Activated CD8-positive, alpha-beta T cell treated with anti-CD3 and anti-CD28 coated beads for 36 hours (primary cell): Measurements from ENCODE around the gene RIC3. TPM values are rescaled to one million over a fixed set of nuclear protein-coding genes. Genes with fewer than 3 reads are reported as not detected.

Experiments used
- ATAC-seq: fragments of 200-7000 bp; cut with Tn5 transposase; one replicate; pipeline ENCODE4 v1.10.0; 2021; ENCODE audit warnings: mild to moderate bottlenecking, moderate library complexity
- CTCF ChIA-PET: fragments of 350-600 bp; sonication (Branson Sonifier 250); formaldehyde crosslinking; loops from one replicate; lab custom pipeline; 2021; ENCODE audit warnings: antibody characterized with exemption; lab: Charles Lee
- POLR2A ChIA-PET: fragments of 350-600 bp; sonication (Branson Sonifier 250); formaldehyde crosslinking; loops from one replicate; lab custom pipeline; 2021; ENCODE audit warnings: antibody characterized with exemption; lab: Charles Lee
- DNase-seq: peaks from one replicate; pipeline ENCODE4 v3.0.0-alpha.2; 2020
- H3K27ac Mint-ChIP-seq: one replicate; pipeline ENCODE4 v1.8.0; 2021; ENCODE audit warnings: mild to moderate bottlenecking, mixed read lengths
- H3K27me3 Mint-ChIP-seq: one replicate; pipeline ENCODE4 v1.8.0; 2021; ENCODE audit warnings: mixed read lengths
- H3K36me3 Mint-ChIP-seq: one replicate; pipeline ENCODE4 v1.8.0; 2021; ENCODE audit warnings: low read depth, mixed read lengths
- H3K4me1 Mint-ChIP-seq: one replicate; pipeline ENCODE4 v1.8.0; 2021; ENCODE audit warnings: low read depth, mixed read lengths
- H3K4me3 Mint-ChIP-seq: one replicate; pipeline ENCODE4 v1.8.0; 2021; ENCODE audit warnings: mild to moderate bottlenecking, moderate library complexity, mixed read lengths
- H3K9me3 Mint-ChIP-seq: one replicate; pipeline ENCODE4 v1.8.0; 2021; ENCODE audit warnings: mixed read lengths
- CTCF ChIP-seq: fragments of 200-600 bp; IDR thresholded peaks from one replicate; pipeline ENCODE4 v1.8.0; 2022; ENCODE audit warnings: antibody characterized with exemption, mild to moderate bottlenecking
- intact Hi-C: fragments of 100-400 bp; cut with micrococcal nuclease; formaldehyde crosslinking; loops from one replicate; pipeline ENCODE4 v1.10.0; 2022
- total RNA-seq, 2 experiments: library from RNA; stranded (reverse); gene quantifications; one replicate each; pipeline ENCODE4 v1.2.3, GENCODE V29; 2021

The RIC3 gene
- total RNA-seq, 2 experiments from 2014 or later: 7.6 to 7.7 TPM

GRCh38 chr11:8213376-8213775 is 44.6 kb upstream of the RIC3 start:
- Mint-ChIP-seq H3K9me3 (no peaks in the 10 kb centered on the region), H3K27ac (no peak overlapping the region), H3K27me3 (peaks cover 2% of the 10 kb centered on the region), H3K4me1 (no peaks in the 10 kb centered on the region), H3K36me3 (no peaks in the 10 kb centered on the region), H3K4me3 (no peak overlapping the region)
- ChIA-PET CTCF (interaction anchor here (1.1 kb wide), 1 partner anchor 11 kb away, joined by 3 read pairs; no protein-coding TSS in a partner anchor), POLR2A (no interaction called here)
- ATAC-seq (no peak), DNase-seq (no peak)
- intact Hi-C loops: no loop called here
- TF ChIP-seq CTCF: no peak

GRCh38 chr11:8209208-8209807 is 40.5 kb upstream of the RIC3 start:
- Mint-ChIP-seq H3K36me3 (no peaks in the 10 kb centered on the region), H3K4me3 (no peak overlapping the region), H3K4me1 (no peaks in the 10 kb centered on the region), H3K27me3 (peaks cover 25% of the 10 kb centered on the region), H3K9me3 (no peaks in the 10 kb centered on the region), H3K27ac (no peak overlapping the region)
- ChIA-PET POLR2A (no interaction called here), CTCF (interaction anchor here (1.3 to 1.5 kb wide), 2 partner anchors 13 to 16 kb away, joined by 4 to 6 read pairs; no protein-coding TSS in a partner anchor)
- TF ChIP-seq CTCF: peak; percentile 48
- intact Hi-C loops: no loop called here
- ATAC-seq: no peak
- DNase-seq: peak; percentile 48

- DNase-seq (no peak), ATAC-seq (no peak)
- Mint-ChIP-seq H3K36me3 (no peaks in the 10 kb centered on the region), H3K4me1 (no peaks in the 10 kb centered on the region), H3K4me3 (no peak overlapping the region), H3K9me3 (no peaks in the 10 kb centered on the region), H3K27ac (no peak overlapping the region), H3K27me3 (peaks cover 27% of the 10 kb centered on the region)
- ChIA-PET POLR2A (no interaction called here), CTCF (interaction anchor here (1.1 to 1.7 kb wide), 7 partner anchors 9 to 359 kb away, joined by 3 to 5 read pairs (median 3); no protein-coding TSS in a partner anchor)
- intact Hi-C loops: no loop called here
- TF ChIP-seq CTCF: no peak
Measured at GRCh38 chr11:8207080-8208000, 38.5 kb upstream of the RIC3 start.

- intact Hi-C loops: no loop called here
- no peaks in the 10 kb centered on the region for H3K4me1 Mint-ChIP-seq
- no peak overlapping the region for H3K27ac Mint-ChIP-seq
- ChIA-PET POLR2A (no interaction called here), CTCF (interaction anchor here (1.1 to 1.7 kb wide), 5 partner anchors 10 to 360 kb away, joined by 3 to 5 read pairs (median 4); no protein-coding TSS in a partner anchor)
- H3K36me3 Mint-ChIP-seq: no peaks in the 10 kb centered on the region
- ATAC-seq: no peak
- no peak for TF ChIP-seq CTCF
- H3K27me3 Mint-ChIP-seq: peaks cover 27% of the 10 kb centered on the region
- no peaks in the 10 kb centered on the region for H3K9me3 Mint-ChIP-seq
- DNase-seq: no peak
- no peak overlapping the region for H3K4me3 Mint-ChIP-seq
Measured at GRCh38 chr11:8206251-8207079, 37.6 kb upstream of the RIC3 start.
